GM12878 (cell line): Measurements from ENCODE around the gene PEF1. TPM values are rescaled to one million over a fixed set of nuclear protein-coding genes. Genes with fewer than 3 reads are reported as not detected.

Experiments used
- ATF3 ChIP-seq: IDR thresholded peaks from 2 replicates; pipeline ENCODE4 v1.6.1; 2011; ENCODE audit warnings: low read depth, mild to moderate bottlenecking, low read length, moderate library complexity, borderline replicate concordance; ENCODE audit errors: extremely low read depth
- BMI1 ChIP-seq: fragments of 450-650 bp; IDR thresholded peaks from 2 replicates; pipeline ENCODE4 v1.6.1; 2016; ENCODE audit warnings: mild to moderate bottlenecking, moderate library complexity, borderline replicate concordance
- CHD1 ChIP-seq: IDR thresholded peaks from 2 replicates; pipeline ENCODE4 v1.6.1; 2012; ENCODE audit warnings: low read depth, low read length, improper control_type of control experiment
- CHD4 ChIP-seq: fragments of 200-600 bp; sonication (generic); IDR thresholded peaks from 2 replicates; pipeline ENCODE4 v1.6.1; 2016; ENCODE audit warnings: mild to moderate bottlenecking
- CREM ChIP-seq: IDR thresholded peaks from 2 replicates; pipeline ENCODE4 v1.6.1; 2014; ENCODE audit warnings: antibody characterized with exemption, low read depth
- CTCF ChIP-seq, 3 experiments: IDR thresholded peaks in 2 of 3; conservative IDR thresholded peaks in 1 of 3; 2 replicates each; pipeline ENCODE4 v1.5.1; 2011; ENCODE audit warnings: low read depth in 3 of 3, low read length in 3 of 3, mild to moderate bottlenecking in 3 of 3, control low read depth in 2 of 3, moderate library complexity in 2 of 3, inconsistent platforms in 1 of 3, mixed read lengths in 1 of 3; ENCODE audit not compliant: control insufficient read depth in 2 of 3, insufficient read depth in 1 of 3; ENCODE audit errors: extremely low read depth in 1 of 3
- DPF2 ChIP-seq: fragments of 450-650 bp; IDR thresholded peaks from 2 replicates; pipeline ENCODE4 v1.6.1; 2017; ENCODE audit warnings: mild to moderate bottlenecking
- EZH2 ChIP-seq: IDR thresholded peaks from 2 replicates; pipeline ENCODE4 v1.6.1; 2012; ENCODE audit warnings: low read depth, mild to moderate bottlenecking, control low read depth, inconsistent platforms, low read length, borderline replicate concordance; ENCODE audit not compliant: control insufficient read depth
- JUNB ChIP-seq: IDR thresholded peaks from 2 replicates; pipeline ENCODE4 v1.6.1; 2016; ENCODE audit warnings: antibody characterized with exemption, mild to moderate bottlenecking
- MLLT1 ChIP-seq: fragments of 450-650 bp; IDR thresholded peaks from 2 replicates; pipeline ENCODE4 v1.6.1; 2016; ENCODE audit warnings: mild to moderate bottlenecking
- MYC ChIP-seq: IDR thresholded peaks from 2 replicates; pipeline ENCODE4 v1.6.1; 2011; ENCODE audit warnings: mild to moderate bottlenecking, low read length, moderate library complexity, inconsistent platforms; ENCODE audit not compliant: insufficient read depth, insufficient replicate concordance, insufficient read length, severe bottlenecking
- NR2C2 ChIP-seq: IDR thresholded peaks from 2 replicates; pipeline ENCODE4 v1.6.1; 2011; ENCODE audit warnings: borderline replicate concordance, low read depth; ENCODE audit not compliant: control insufficient read depth, insufficient read length
- SREBF2 ChIP-seq: IDR thresholded peaks from 2 replicates; pipeline ENCODE4 v1.6.1; 2012; ENCODE audit warnings: mild to moderate bottlenecking, low read length
- STAT3 ChIP-seq: IDR thresholded peaks from 2 replicates; pipeline ENCODE4 v1.6.1; 2011; ENCODE audit warnings: low read depth, low read length, improper control_type of control experiment
- TBL1XR1 ChIP-seq: IDR thresholded peaks from 2 replicates; pipeline ENCODE4 v1.6.1; 2012; ENCODE audit warnings: low read depth, low read length, improper control_type of control experiment
- TCF3 ChIP-seq: IDR thresholded peaks from 2 replicates; pipeline ENCODE4 v1.6.1; 2012; ENCODE audit warnings: low read depth, mild to moderate bottlenecking, low read length, borderline replicate concordance; ENCODE audit not compliant: insufficient read depth
- YBX1 ChIP-seq: fragments of 450-650 bp; IDR thresholded peaks from 2 replicates; pipeline ENCODE4 v1.6.1; 2016; ENCODE audit warnings: antibody characterized with exemption
- ZNF384 ChIP-seq: IDR thresholded peaks from 2 replicates; pipeline ENCODE4 v1.6.1; 2012; ENCODE audit warnings: low read depth, mild to moderate bottlenecking, low read length, improper control_type of control experiment, borderline replicate concordance
- ZNF622 ChIP-seq: fragments of 450-650 bp; IDR thresholded peaks from 2 replicates; pipeline ENCODE4 v1.6.1; 2017; ENCODE audit warnings: mild to moderate bottlenecking, inconsistent platforms
- ZZZ3 ChIP-seq: IDR thresholded peaks from 2 replicates; pipeline ENCODE4 v1.6.1; 2011; ENCODE audit warnings: low read depth; ENCODE audit not compliant: control insufficient read depth, insufficient read length
- polyA plus RNA-seq, 11 experiments: library from polyadenylated mRNA; depleted of rRNA in 4 of 11; unstranded in 6 of 11; stranded (reverse) in 5 of 11; fragments of >200 nt; fragmentation: Nextera tagmentation in 4 of 11; fragmentation: Illumina TruSeq in 1 of 11; extraction: Ambion mirVana in 4 of 11; extraction: Trizol in 1 of 11; gene quantifications; 1 replicate in 1 of 11; 2 replicates in 10 of 11; pipeline versions ENCODE4 v1.2.1 to v1.2.3, GENCODE V29; 2011 to 2016; ENCODE audit warnings: inconsistent platforms in 2 of 11, missing spikeins in 2 of 11, low read depth in 1 of 11
- total RNA-seq, 4 experiments: library from RNA; depleted of rRNA in 3 of 4; stranded (reverse); fragments of >200 nt in 3 of 4; fragmentation: Illumina TruSeq in 1 of 4; extraction: Trizol in 1 of 4; gene quantifications; 2 replicates each; pipeline versions ENCODE4 v1.2.1 to v1.2.3, GENCODE V29; 2013 to 2021
- TF ChIP-seq, protein P1 (sequence below): IDR thresholded peaks from 2 replicates; pipeline ENCODE4 v1.6.1; 2012; ENCODE audit warnings: low read length, inconsistent platforms
- TF ChIP-seq, protein P2 (sequence below): fragments of 450-650 bp; IDR thresholded peaks from 2 replicates; pipeline ENCODE4 v1.6.1; 2018; ENCODE audit warnings: mild to moderate bottlenecking, low read depth, moderate library complexity; ENCODE audit not compliant: partially characterized antibody

The PEF1 gene
- total and polyA plus RNA-seq, 10 of the 15 experiments (the other 5 are each of a cell fraction or from before 2014, with no cell fraction given), result 27.1 to 107 (median 79.0) TPM

- TF ChIP-seq CTCF (IDR thresholded peaks at IDR 0.05 in 2 of 3, conservative IDR thresholded peaks at IDR 0.05 in 1 of 3; ENCODE audit: control insufficient read depth in 2 of 3, extremely low read depth in 1 of 3, insufficient read depth in 1 of 3, low read depth in 3 of 3, low read length in 3 of 3) (no peak), ZNF622 (no peak), EZH2 (no peak), NR2C2 (no peak), CHD1 (0 out of 2 replicates have a peak, but pooled peaks have one; percentile 12), TBL1XR1 (0 out of 2 replicates have a peak, but pooled peaks have one; percentile 8), TCF3 (no peak), DPF2 (peak; percentile 99), YBX1 (no peak), STAT3 (no peak), ATF3 (peak; percentile 82; the same call in 1 of the 2 replicates), CHD4 (no peak), JUNB (no peak), CREM (peak; percentile 100), MLLT1 (peak; percentile 83; the same call in 1 of the 2 replicates), ZNF384 (no peak), MYC (no peak), BMI1 (no peak), ZZZ3 (no peak), SREBF2 (no peak)
- TF ChIP-seq, protein P1, sequence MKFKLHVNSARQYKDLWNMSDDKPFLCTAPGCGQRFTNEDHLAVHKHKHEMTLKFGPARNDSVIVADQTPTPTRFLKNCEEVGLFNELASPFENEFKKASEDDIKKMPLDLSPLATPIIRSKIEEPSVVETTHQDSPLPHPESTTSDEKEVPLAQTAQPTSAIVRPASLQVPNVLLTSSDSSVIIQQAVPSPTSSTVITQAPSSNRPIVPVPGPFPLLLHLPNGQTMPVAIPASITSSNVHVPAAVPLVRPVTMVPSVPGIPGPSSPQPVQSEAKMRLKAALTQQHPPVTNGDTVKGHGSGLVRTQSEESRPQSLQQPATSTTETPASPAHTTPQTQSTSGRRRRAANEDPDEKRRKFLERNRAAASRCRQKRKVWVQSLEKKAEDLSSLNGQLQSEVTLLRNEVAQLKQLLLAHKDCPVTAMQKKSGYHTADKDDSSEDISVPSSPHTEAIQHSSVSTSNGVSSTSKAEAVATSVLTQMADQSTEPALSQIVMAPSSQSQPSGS, result 0 out of 2 replicates have a peak, but pooled peaks have one; percentile 25
- TF ChIP-seq, protein P2, sequence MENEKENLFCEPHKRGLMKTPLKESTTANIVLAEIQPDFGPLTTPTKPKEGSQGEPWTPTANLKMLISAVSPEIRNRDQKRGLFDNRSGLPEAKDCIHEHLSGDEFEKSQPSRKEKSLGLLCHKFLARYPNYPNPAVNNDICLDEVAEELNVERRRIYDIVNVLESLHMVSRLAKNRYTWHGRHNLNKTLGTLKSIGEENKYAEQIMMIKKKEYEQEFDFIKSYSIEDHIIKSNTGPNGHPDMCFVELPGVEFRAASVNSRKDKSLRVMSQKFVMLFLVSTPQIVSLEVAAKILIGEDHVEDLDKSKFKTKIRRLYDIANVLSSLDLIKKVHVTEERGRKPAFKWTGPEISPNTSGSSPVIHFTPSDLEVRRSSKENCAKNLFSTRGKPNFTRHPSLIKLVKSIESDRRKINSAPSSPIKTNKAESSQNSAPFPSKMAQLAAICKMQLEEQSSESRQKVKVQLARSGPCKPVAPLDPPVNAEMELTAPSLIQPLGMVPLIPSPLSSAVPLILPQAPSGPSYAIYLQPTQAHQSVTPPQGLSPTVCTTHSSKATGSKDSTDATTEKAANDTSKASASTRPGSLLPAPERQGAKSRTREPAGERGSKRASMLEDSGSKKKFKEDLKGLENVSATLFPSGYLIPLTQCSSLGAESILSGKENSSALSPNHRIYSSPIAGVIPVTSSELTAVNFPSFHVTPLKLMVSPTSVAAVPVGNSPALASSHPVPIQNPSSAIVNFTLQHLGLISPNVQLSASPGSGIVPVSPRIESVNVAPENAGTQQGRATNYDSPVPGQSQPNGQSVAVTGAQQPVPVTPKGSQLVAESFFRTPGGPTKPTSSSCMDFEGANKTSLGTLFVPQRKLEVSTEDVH, result peak; percentile 94
These were observed at the start of gene PEF1 (continued) for GRCh38 chr1:31644560-31645273.
